ENCODE measurements around the gene RBPMS2. TPM values are rescaled to one million over a fixed set of nuclear protein-coding genes. Genes with fewer than 3 reads are reported as not detected.
"Not testable (repeated sequence)": the region's sequence is repeated elsewhere in the genome, so short reads cannot be mapped to it uniquely, and the experiment has no call there.

RBPMS2 gene
- total RNA-seq, 1 donor from 2014 or later = 3.7 TPM

DNA sequence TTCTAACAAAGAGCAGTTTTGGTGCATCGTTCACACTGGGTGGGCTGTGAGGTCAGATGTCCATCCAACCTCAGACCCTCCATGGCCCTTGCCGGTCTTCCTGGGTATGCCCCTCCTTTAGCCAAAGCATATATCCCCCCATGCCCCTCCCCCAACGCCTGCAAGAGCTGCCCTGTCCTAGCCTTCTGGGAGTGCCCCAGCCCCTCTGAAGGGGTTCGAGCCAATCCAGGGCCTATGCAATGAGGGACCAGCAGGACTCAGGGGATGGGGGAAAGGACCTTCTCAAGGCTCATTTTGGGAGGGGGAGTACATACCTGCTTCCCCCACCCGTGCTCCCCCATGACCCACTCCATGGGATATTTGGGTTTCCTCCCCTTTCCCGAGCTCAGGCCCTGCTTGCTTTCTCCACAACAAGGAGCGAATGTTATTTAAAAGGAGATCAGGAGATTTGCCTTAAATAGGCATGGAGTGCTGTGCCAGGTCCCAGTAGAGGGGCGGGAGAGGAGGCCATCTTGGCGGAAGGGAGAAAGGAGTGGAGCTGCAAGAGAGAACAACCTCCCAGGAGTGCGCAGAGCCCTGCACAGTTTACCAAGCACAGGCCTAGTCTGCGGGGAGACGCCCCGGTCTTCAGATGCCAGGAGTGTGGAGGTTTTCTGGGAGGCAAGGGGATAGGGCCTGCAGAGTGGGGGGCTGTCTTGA is 31.8 kb upstream of the RBPMS2 start:
- TF ChIP-seq, protein P1, sequence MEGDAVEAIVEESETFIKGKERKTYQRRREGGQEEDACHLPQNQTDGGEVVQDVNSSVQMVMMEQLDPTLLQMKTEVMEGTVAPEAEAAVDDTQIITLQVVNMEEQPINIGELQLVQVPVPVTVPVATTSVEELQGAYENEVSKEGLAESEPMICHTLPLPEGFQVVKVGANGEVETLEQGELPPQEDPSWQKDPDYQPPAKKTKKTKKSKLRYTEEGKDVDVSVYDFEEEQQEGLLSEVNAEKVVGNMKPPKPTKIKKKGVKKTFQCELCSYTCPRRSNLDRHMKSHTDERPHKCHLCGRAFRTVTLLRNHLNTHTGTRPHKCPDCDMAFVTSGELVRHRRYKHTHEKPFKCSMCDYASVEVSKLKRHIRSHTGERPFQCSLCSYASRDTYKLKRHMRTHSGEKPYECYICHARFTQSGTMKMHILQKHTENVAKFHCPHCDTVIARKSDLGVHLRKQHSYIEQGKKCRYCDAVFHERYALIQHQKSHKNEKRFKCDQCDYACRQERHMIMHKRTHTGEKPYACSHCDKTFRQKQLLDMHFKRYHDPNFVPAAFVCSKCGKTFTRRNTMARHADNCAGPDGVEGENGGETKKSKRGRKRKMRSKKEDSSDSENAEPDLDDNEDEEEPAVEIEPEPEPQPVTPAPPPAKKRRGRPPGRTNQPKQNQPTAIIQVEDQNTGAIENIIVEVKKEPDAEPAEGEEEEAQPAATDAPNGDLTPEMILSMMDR (IDR thresholded peaks at IDR 0.05) = no peak
- no peak for TF ChIP-seq POLR2A (IDR thresholded peaks at IDR 0.05)
- TF ChIP-seq POLR2AphosphoS5 (IDR thresholded peaks at IDR 0.05; ENCODE audit: insufficient read depth in 1 of 2, low read depth in 1 of 2) = no peak
- Histone ChIP-seq H3K4me3 (no peak overlapping the region), H3K27me3 (no peaks in the 10 kb centered on the region), H3K9me3 (no peaks in the 10 kb centered on the region), H3K27ac (peak overlapping the region; percentile 20), H3K36me3 (no peaks in the 10 kb centered on the region), H3K4me1 (peaks cover 5% of the 10 kb centered on the region)
- intact Hi-C loops (cut with DNase I) = loop anchor here (5.0 kb wide), 1 partner anchor 60 kb away; no protein-coding TSS in a partner anchor
- no peak for DNase-seq (ENCODE audit: extremely low spot score in 2 of 2)

DNA sequence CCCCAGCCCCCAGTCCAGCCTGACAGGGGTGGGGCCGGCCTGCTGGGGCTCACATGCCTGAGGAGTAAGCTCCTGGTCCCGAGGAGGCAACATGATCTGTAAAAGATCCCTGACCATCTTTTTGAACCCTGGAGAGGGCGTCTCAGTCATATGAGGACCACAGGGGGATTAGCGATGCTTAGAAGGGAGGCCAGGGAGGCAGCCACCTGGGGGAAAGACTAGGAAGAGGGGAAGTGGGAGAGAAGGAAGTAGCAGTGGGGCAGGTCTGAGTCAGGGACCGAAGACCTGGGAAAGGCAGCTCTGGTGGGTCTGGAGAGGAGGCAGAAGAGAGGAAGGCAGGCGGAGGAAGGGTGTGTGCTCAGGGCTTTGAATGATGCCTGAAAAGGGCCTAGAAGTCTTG is 31.1 kb upstream of the RBPMS2 start:
- intact Hi-C loops (cut with DNase I) = loop anchor here (5.0 kb wide), 1 partner anchor 59 kb away; no protein-coding TSS in a partner anchor
- DNase-seq (ENCODE audit: extremely low spot score in 2 of 2) = no peak
- TF ChIP-seq POLR2A (IDR thresholded peaks at IDR 0.05) = no peak
- TF ChIP-seq, protein P1 (IDR thresholded peaks at IDR 0.05) = no peak
- no peak for TF ChIP-seq POLR2AphosphoS5 (IDR thresholded peaks at IDR 0.05; ENCODE audit: insufficient read depth in 1 of 2, low read depth in 1 of 2)
- no peaks in the 10 kb centered on the region for H3K9me3 ChIP-seq
- H3K27ac ChIP-seq = no peak overlapping the region
- H3K27me3 ChIP-seq = no peaks in the 10 kb centered on the region
- H3K36me3 ChIP-seq = no peaks in the 10 kb centered on the region
- peaks cover 5% of the 10 kb centered on the region for H3K4me1 ChIP-seq
- H3K4me3 ChIP-seq = no peak overlapping the region

DNA sequence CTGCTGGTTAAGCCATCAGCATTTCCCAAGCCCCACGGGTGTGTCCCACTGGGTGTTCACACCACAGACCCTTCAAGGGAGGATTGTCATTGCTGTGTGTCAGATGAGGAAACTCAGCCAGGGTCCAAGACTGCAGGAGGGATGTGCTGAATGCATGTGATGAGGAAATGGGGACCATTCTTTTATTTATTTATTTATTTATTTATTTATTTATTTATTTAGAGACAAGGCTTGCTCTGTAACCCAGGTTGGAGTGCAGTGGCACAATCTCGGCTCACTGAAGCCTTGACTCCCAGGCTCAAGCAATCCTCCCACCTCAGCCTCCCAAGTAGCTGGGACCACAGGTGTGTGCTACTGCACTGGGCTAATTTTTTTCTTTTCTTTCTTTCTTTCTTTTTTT is 29.2 kb upstream of the RBPMS2 start:
- Histone ChIP-seq H3K4me1 (no peaks in the 10 kb centered on the region), H3K27me3 (no peaks in the 10 kb centered on the region), H3K9me3 (no peaks in the 10 kb centered on the region), H3K36me3 (no peaks in the 10 kb centered on the region), H3K27ac (no peak overlapping the region), H3K4me3 (no peak overlapping the region)
- TF ChIP-seq POLR2A (IDR thresholded peaks at IDR 0.05) (no peak), POLR2AphosphoS5 (IDR thresholded peaks at IDR 0.05; ENCODE audit: insufficient read depth in 1 of 2, low read depth in 1 of 2) (no peak)
- TF ChIP-seq, protein P1 (IDR thresholded peaks at IDR 0.05) = no peak
- intact Hi-C loops (cut with DNase I) = loop anchor here (5.0 kb wide), 1 partner anchor 57 kb away; no protein-coding TSS in a partner anchor
- DNase-seq (ENCODE audit: extremely low spot score in 2 of 2) = no peak

DNA sequence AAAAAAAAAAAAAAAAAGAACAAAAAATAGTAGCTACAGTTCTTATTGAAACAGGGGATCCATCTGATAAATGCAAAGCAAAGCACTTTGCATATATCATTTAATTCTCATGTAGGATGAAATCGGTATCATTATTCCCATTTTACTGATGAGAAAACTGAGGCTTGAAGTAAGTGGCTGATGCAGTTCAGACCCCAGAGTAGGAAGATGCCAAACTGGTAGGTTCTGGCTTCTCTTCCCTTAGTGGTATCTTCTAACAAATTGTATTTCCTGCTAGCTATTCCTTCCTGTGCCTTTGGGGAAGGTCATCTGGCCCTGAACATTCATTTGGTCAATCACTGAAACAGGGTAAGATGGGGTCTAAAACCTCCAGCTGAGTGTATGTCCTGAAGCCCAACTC is 28.1 kb upstream of the RBPMS2 start:
- Histone ChIP-seq H3K4me3 (no peak overlapping the region), H3K36me3 (no peaks in the 10 kb centered on the region), H3K9me3 (no peaks in the 10 kb centered on the region), H3K27ac (no peak overlapping the region), H3K27me3 (no peaks in the 10 kb centered on the region), H3K4me1 (no peaks in the 10 kb centered on the region)
- TF ChIP-seq, protein P1 (IDR thresholded peaks at IDR 0.05) = no peak
- TF ChIP-seq POLR2AphosphoS5 (IDR thresholded peaks at IDR 0.05; ENCODE audit: insufficient read depth in 1 of 2, low read depth in 1 of 2) = no peak
- no peak for TF ChIP-seq POLR2A (IDR thresholded peaks at IDR 0.05)
- intact Hi-C loops (cut with DNase I) = no loop called here
- DNase-seq (ENCODE audit: extremely low spot score in 2 of 2) = no peak

DNA sequence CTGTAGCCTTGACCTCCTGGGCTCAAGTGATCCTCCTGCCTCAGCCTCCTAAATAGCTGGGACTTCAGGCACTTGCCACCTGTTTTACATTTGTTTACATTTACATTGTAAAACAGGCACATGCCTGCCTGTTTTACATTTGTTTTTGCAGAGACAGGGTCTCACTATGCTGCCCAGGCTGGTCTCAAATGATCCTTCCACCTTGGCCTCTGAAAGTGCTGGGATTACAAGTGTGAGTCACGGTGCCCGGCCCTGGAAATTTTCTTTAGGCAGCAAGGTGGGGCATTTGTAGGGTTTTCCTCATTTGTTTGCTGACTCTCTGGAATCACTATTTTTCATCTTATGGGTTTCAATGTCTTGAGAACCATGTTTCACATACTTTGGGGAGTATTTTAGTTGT is 25.1 kb upstream of the RBPMS2 start:
- H3K27ac ChIP-seq = no peak overlapping the region

DNA sequence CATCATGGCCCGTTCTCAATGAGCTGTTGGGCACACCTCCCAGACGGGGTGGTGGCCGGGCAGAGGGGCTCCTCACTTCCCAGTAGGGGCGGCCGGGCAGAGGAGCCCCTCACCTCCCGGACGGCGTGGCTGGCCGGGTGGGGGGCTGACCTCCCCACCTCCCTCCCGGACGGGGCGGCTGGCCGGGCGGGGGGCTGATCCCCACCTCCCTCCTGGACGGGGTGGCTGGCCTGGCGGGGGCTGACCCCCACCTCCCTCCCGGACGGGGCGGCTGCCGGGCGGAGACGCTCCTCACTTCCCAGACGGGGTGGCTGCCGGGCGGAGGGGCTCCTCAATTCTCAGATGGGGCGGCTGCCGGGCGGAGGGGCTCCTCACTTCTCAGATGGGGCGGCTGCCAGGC is 23.5 kb upstream of the RBPMS2 start:
- H3K27ac ChIP-seq; H3K9me3 ChIP-seq; H3K4me1 ChIP-seq; H3K27me3 ChIP-seq; intact Hi-C loops (cut with DNase I); DNase-seq (ENCODE audit: extremely low spot score in 2 of 2); H3K4me3 ChIP-seq; H3K36me3 ChIP-seq: not testable (repeated sequence)

More for the DNA sequence above, 25.1 kb upstream of the RBPMS2 start:
- H3K36me3 ChIP-seq = no peaks in the 10 kb centered on the region
- intact Hi-C loops (cut with DNase I) = no loop called here
- no peaks in the 10 kb centered on the region for H3K4me1 ChIP-seq
- H3K9me3 ChIP-seq = no peaks in the 10 kb centered on the region
- no peak for DNase-seq (ENCODE audit: extremely low spot score in 2 of 2)
- no peak overlapping the region for H3K4me3 ChIP-seq
- no peaks in the 10 kb centered on the region for H3K27me3 ChIP-seq
- no peak for TF ChIP-seq POLR2A (IDR thresholded peaks at IDR 0.05)
- TF ChIP-seq POLR2AphosphoS5 (IDR thresholded peaks at IDR 0.05; ENCODE audit: insufficient read depth in 1 of 2, low read depth in 1 of 2) = no peak
- TF ChIP-seq, protein P1 (IDR thresholded peaks at IDR 0.05) = no peak

DNA sequence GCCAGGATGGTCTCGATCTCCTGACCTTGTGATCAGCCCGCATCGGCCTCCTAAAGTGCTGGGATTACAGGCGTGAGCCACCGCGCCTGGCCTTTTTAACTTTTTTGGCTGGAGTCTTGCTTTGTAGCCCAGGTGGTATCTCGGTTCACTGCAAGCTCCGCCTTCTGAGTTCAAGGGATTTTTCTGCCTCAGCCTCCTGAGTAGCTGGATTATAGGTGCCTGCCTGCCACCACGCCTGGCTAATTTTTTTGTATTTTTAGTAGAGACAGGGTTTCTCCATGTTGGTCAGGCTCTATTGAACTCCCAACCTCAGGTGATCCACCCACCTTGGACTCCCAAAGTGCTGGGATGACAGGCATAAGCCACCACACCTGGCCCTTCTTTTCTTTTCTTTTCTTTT is 20.5 kb upstream of the RBPMS2 start:
- DNase-seq (ENCODE audit: extremely low spot score in 2 of 2); intact Hi-C loops (cut with DNase I); H3K36me3 ChIP-seq; H3K9me3 ChIP-seq; H3K4me1 ChIP-seq; H3K27ac ChIP-seq; H3K4me3 ChIP-seq; H3K27me3 ChIP-seq: not testable (repeated sequence)

DNA sequence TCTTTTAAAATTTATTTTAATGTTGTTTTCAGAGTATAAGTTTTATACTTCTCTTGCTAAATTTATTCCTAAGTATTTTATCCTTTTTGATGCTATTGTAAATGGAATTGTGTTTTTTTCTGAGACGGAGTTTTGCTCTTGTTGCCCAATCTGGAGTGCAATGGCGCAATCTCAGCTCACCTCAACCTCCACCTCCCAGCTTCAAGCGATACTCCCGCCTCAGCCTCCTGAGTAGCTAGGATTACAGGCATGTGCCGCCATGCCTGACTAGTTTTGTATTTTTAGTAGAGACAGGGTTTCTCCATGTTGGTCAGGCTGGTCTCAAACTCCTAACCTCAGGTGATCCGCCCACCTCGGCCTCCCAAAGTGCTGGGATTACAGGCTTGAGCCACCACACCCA is 19.9 kb upstream of the RBPMS2 start:
- DNase-seq (ENCODE audit: extremely low spot score in 2 of 2); H3K4me1 ChIP-seq; H3K27ac ChIP-seq; H3K4me3 ChIP-seq; H3K36me3 ChIP-seq; H3K9me3 ChIP-seq; intact Hi-C loops (cut with DNase I); H3K27me3 ChIP-seq: not testable (repeated sequence)
